ENCODE measurements around the gene ALG12.

- TF ChIP-seq EZH2 (IDR thresholded peaks at IDR 0.05; ENCODE audit: borderline replicate concordance, low read depth, low read length, poor library complexity, severe bottlenecking) (no peak), CTCF (conservative IDR thresholded peaks at IDR 0.05; ENCODE audit: low read depth, low read length) (no peak)
Measured at GRCh38 chr22:49928185-49928495, 9.9 kb upstream of the ALG12 start.
